OCI-LY3 (cell line): ENCODE data around the gene JADE1.

Experiments
- EZH2phosphoT487 ChIP-seq: fragments of 200-600 bp; shearing (Covaris generic); IDR thresholded peaks from 2 replicates; pipeline ENCODE4 v1.6.1; 2018; ENCODE audit warnings: antibody characterized with exemption, mixed run types, low read depth
- TF ChIP-seq, protein P1 (sequence below): fragments of 200-600, 300-600 bp; sonication (generic); IDR thresholded peaks from 2 replicates; pipeline ENCODE4 v1.5.1; 2014; ENCODE audit warnings: antibody characterized with exemption, low read length, low read depth

DNA sequence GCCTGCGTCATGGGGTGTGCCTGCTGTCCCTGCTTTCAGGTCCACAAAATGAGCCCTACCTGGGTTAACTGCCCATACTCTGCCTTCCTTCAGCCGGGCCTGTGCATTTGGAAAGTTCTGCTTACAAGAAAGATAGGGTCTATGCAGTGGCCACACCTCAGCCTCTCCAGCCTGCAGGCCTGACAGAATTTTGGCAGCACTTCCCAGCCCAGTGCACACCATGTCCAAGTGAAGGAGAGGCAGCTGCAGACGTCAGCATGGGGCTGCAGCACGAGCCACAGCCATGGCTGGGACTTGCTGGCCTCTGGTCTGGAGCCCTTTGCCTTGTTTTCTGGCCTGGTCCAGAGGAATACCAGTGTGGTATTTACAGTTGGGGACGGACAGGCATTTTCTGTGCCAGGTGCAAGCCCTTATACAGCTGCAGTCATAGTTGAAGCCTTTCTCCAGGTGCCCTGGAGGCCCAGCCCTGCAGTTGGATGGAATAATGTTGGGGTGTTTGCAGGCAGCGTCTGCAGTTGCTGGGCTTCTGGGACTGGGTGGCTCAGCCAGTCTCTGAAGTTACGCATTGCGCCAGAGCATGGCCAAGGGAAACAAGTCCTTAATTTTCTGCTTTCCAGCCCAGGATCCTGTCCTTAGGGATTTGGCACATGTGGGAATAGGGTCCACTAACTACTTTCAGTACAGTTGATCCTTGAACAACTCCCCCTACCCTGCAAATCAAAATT is 26.2 kb downstream of the JADE1 start:
- TF ChIP-seq, protein P1, sequence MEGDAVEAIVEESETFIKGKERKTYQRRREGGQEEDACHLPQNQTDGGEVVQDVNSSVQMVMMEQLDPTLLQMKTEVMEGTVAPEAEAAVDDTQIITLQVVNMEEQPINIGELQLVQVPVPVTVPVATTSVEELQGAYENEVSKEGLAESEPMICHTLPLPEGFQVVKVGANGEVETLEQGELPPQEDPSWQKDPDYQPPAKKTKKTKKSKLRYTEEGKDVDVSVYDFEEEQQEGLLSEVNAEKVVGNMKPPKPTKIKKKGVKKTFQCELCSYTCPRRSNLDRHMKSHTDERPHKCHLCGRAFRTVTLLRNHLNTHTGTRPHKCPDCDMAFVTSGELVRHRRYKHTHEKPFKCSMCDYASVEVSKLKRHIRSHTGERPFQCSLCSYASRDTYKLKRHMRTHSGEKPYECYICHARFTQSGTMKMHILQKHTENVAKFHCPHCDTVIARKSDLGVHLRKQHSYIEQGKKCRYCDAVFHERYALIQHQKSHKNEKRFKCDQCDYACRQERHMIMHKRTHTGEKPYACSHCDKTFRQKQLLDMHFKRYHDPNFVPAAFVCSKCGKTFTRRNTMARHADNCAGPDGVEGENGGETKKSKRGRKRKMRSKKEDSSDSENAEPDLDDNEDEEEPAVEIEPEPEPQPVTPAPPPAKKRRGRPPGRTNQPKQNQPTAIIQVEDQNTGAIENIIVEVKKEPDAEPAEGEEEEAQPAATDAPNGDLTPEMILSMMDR: no peak
- TF ChIP-seq EZH2phosphoT487: no peak
